GM23338 (cell line): ENCODE results near the gene SFI1. TPM values are rescaled to one million over a fixed set of nuclear protein-coding genes. Genes with fewer than 3 reads are reported as not detected.
A peak's percentile ranks its signal among the peaks of the same experiment; 100 is the strongest.

Experiments used
- ATAC-seq: fragments of 200-7000 bp; cut with Tn5 transposase; 3 replicates; pipeline ENCODE4 v1.9.1; 2020
- DNase-seq: peaks from one replicate; pipeline ENCODE4 v3.0.0-alpha.2; 2015; ENCODE audit warnings: low spot score
- H2AFZ ChIP-seq: fragments of 200-600 bp; sonication (generic); 2 replicates; pipeline ENCODE4 v1.8.0; 2016; ENCODE audit warnings: antibody characterized with exemption, mild to moderate bottlenecking, moderate library complexity
- H3F3A ChIP-seq: fragments of 200-600 bp; sonication (generic); replicated peaks from 2 replicates; pipeline ENCODE4 v1.8.0; 2017; ENCODE audit warnings: antibody characterized with exemption, mixed run types, low read depth
- H3K27ac ChIP-seq: fragments of 200-600 bp; sonication (generic); 2 replicates; pipeline ENCODE4 v1.6.1; 2016; ENCODE audit warnings: low read depth
- H3K27me3 ChIP-seq: fragments of 200-600 bp; sonication (generic); 2 replicates; pipeline ENCODE4 v1.8.0; 2016; ENCODE audit warnings: mild to moderate bottlenecking, mixed run types, moderate library complexity; ENCODE audit not compliant: insufficient read depth
- H3K36me3 ChIP-seq: fragments of 200-600 bp; sonication (generic); 2 replicates; pipeline ENCODE4 v1.8.0; 2016; ENCODE audit warnings: mild to moderate bottlenecking; ENCODE audit not compliant: insufficient read depth
- H3K4me1 ChIP-seq: fragments of 200-600 bp; sonication (generic); 2 replicates; pipeline ENCODE4 v1.8.0; 2016; ENCODE audit warnings: mild to moderate bottlenecking, moderate library complexity; ENCODE audit not compliant: insufficient read depth
- H3K4me2 ChIP-seq: fragments of 200-600 bp; sonication (generic); 2 replicates; pipeline ENCODE4 v1.7.1; 2017; ENCODE audit warnings: mixed run types
- H3K4me3 ChIP-seq: fragments of 200-600 bp; sonication (generic); 2 replicates; pipeline ENCODE4 v1.6.1; 2016; ENCODE audit warnings: mixed run types
- H3K79me2 ChIP-seq: fragments of 200-600 bp; sonication (generic); replicated peaks from 2 replicates; pipeline ENCODE4 v1.8.0; 2017; ENCODE audit warnings: mild to moderate bottlenecking; ENCODE audit not compliant: insufficient read depth
- H3K9me2 ChIP-seq: fragments of 200-600 bp; sonication (generic); 2 replicates; pipeline ENCODE4 v1.8.0; 2017; ENCODE audit not compliant: insufficient read depth
- H4K20me1 ChIP-seq: fragments of 200-600 bp; sonication (generic); replicated peaks from 2 replicates; pipeline ENCODE4 v1.8.0; 2017; ENCODE audit warnings: mild to moderate bottlenecking; ENCODE audit not compliant: insufficient read depth
- H3K27ac Mint-ChIP-seq: 2 replicates; pipeline ENCODE4 v1.8.0; 2020; ENCODE audit warnings: inconsistent platforms, mild to moderate bottlenecking, moderate library complexity, mixed read lengths
- H3K27me3 Mint-ChIP-seq: 3 replicates; pipeline ENCODE4 v1.8.0; 2022; ENCODE audit warnings: low read depth, mild to moderate bottlenecking, moderate library complexity, mixed read lengths, inconsistent platforms; ENCODE audit not compliant: insufficient read depth, poor library complexity
- H3K36me3 Mint-ChIP-seq: 3 replicates; pipeline ENCODE4 v1.8.0; 2021; ENCODE audit warnings: low read depth, mild to moderate bottlenecking, inconsistent platforms, moderate library complexity, mixed read lengths
- H3K4me1 Mint-ChIP-seq: 3 replicates; pipeline ENCODE4 v1.8.0; 2020; ENCODE audit warnings: mild to moderate bottlenecking, inconsistent platforms, mixed read lengths
- H3K4me3 Mint-ChIP-seq: 3 replicates; pipeline ENCODE4 v1.8.0; 2021; ENCODE audit warnings: moderate library complexity, mild to moderate bottlenecking, inconsistent platforms, mixed read lengths
- H3K9me3 Mint-ChIP-seq: 3 replicates; pipeline ENCODE4 v1.8.0; 2020; ENCODE audit warnings: moderate library complexity, mild to moderate bottlenecking, inconsistent platforms, mixed read lengths
- CREB1 ChIP-seq: fragments of 250-450 bp; sonication (Bioruptor Pico); IDR thresholded peaks from 2 replicates; pipeline ENCODE4 v1.5.0; 2020; ENCODE audit warnings: low read depth, mild to moderate bottlenecking, moderate library complexity
- EZH2 ChIP-seq: fragments of 200-600 bp; sonication (generic); IDR thresholded peaks from one replicate; pipeline ENCODE4 v1.8.0; 2017; ENCODE audit warnings: antibody characterized with exemption, mild to moderate bottlenecking, low read depth; ENCODE audit not compliant: unreplicated experiment
- EZH2phosphoT487 ChIP-seq: fragments of 200-600 bp; sonication (generic); IDR thresholded peaks from one replicate; pipeline ENCODE4 v1.8.1; 2018; ENCODE audit warnings: antibody characterized with exemption; ENCODE audit not compliant: unreplicated experiment
- NANOG ChIP-seq: IDR thresholded peaks from 2 replicates; pipeline ENCODE4 v1.6.1; 2016; ENCODE audit warnings: antibody characterized with exemption, borderline replicate concordance
- POLR2AphosphoS5 ChIP-seq: IDR thresholded peaks from 2 replicates; pipeline ENCODE4 v1.6.1; 2016; ENCODE audit warnings: antibody characterized with exemption, low read depth
- STAT1 ChIP-seq: IDR thresholded peaks from one replicate; pipeline ENCODE4 v1.6.1; 2016; ENCODE audit warnings: antibody characterized with exemption; ENCODE audit not compliant: unreplicated experiment
- ZNF114 ChIP-seq: fragments of 250-450 bp; sonication (Bioruptor Pico); IDR thresholded peaks from 2 replicates; pipeline ENCODE4 v1.5.0; 2020; ENCODE audit warnings: mild to moderate bottlenecking, moderate library complexity
- ZNF331 ChIP-seq: fragments of 250-450 bp; sonication (Bioruptor Pico); IDR thresholded peaks from 2 replicates; pipeline ENCODE4 v1.5.0; 2020; ENCODE audit warnings: low read depth, mild to moderate bottlenecking, moderate library complexity
- polyA plus RNA-seq: library from polyadenylated mRNA; unstranded; fragments of >200 nt; fragmentation: Nextera tagmentation; extraction: Ambion mirVana; gene quantifications from 2 replicates; pipeline ENCODE4 v1.2.1, GENCODE V29; 2016
- total RNA-seq: library from RNA; depleted of rRNA; stranded (reverse); fragments of >200 nt; shearing (Covaris generic); gene quantifications from 2 replicates; pipeline ENCODE4 v1.2.3, GENCODE V29; 2014
- TF ChIP-seq, protein P1 (sequence below), 2 experiments: fragments of 200-600 bp in 1 of 2; sonication (generic) in 1 of 2; conservative IDR thresholded peaks; 2 replicates each; pipeline versions ENCODE4 v1.5.1 to v1.6.1; 2016 to 2017; ENCODE audit warnings: antibody characterized with exemption in 2 of 2, low read depth in 2 of 2, mild to moderate bottlenecking in 2 of 2, moderate library complexity in 1 of 2
- TF ChIP-seq, protein P2 (sequence below): IDR thresholded peaks from 2 replicates; pipeline ENCODE4 v1.6.1; 2016; ENCODE audit warnings: antibody characterized with exemption
- TF ChIP-seq, protein P3 (sequence below): IDR thresholded peaks from one replicate; pipeline ENCODE4 v1.6.1; 2018; ENCODE audit warnings: antibody characterized with exemption; ENCODE audit not compliant: unreplicated experiment

Gene SFI1
- total and polyA plus RNA-seq, 2 experiments from 2014 or later, result 16.7 to 25.6 TPM

DNA sequence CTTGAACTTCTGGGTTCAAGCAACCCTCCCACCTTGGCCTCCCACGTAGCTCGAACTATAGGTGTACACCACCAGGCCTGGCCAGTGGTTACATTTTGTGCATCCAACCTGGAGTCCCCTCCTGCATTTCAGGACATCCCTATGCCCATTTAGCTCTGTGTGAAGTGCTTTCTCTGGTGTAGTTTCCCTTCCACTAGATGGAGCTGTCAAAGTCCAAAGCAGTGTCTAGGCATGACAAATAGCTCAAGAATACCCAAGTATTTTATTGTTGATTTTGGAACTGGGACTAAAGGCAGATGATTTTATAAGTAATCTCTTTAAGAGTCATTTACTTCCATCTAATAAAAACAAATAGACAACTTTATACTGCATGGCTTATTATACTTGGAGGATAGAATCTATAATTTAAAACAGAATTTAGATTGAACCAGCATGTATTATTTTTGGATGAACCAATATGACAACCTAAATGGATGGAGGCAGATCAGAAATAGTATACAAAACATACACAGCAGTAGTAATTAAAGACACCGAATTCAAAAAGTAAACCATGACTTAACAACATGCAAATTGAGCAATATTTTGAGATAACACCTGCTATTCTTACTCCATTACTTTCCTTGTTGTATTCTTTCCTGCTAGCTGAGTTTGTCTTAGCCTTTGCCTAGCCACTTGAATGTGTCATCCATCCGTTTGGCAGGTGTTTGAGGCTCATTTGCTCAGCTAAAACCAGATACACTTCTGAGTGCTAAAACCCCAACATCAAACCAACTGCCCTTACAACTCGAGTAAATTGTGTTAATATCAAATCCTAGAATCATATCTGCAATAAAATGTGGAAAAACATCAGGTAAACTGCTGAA is 44.4 kb upstream of the SFI1 start:
- no peak overlapping the region for H3K27ac ChIP-seq
- peaks cover 3% of the 10 kb centered on the region; the same call in 1 of the 2 replicates for H3F3A ChIP-seq
- DNase-seq, result peak; percentile 67
- H3K4me3 Mint-ChIP-seq, result no peak overlapping the region
- H4K20me1 ChIP-seq, result peaks cover 11% of the 10 kb centered on the region; the same call in 1 of the 2 replicates
- no peak overlapping the region for H3K4me3 ChIP-seq
- no peak overlapping the region for H3K4me2 ChIP-seq
- ATAC-seq, result peak; percentile 88
- peaks cover 2% of the 10 kb centered on the region for H3K27me3 Mint-ChIP-seq
- H3K9me3 Mint-ChIP-seq, result no peaks in the 10 kb centered on the region
- no peaks in the 10 kb centered on the region for H3K79me2 ChIP-seq
- no peak overlapping the region for H2AFZ ChIP-seq
- H3K4me1 Mint-ChIP-seq, result no peaks in the 10 kb centered on the region
- no peaks in the 10 kb centered on the region for H3K9me2 ChIP-seq
- H3K27ac Mint-ChIP-seq, result no peak overlapping the region
- H3K4me1 ChIP-seq, result no peaks in the 10 kb centered on the region
- no peaks in the 10 kb centered on the region for H3K27me3 ChIP-seq
- TF ChIP-seq NANOG, result no peak
- TF ChIP-seq, protein P1, sequence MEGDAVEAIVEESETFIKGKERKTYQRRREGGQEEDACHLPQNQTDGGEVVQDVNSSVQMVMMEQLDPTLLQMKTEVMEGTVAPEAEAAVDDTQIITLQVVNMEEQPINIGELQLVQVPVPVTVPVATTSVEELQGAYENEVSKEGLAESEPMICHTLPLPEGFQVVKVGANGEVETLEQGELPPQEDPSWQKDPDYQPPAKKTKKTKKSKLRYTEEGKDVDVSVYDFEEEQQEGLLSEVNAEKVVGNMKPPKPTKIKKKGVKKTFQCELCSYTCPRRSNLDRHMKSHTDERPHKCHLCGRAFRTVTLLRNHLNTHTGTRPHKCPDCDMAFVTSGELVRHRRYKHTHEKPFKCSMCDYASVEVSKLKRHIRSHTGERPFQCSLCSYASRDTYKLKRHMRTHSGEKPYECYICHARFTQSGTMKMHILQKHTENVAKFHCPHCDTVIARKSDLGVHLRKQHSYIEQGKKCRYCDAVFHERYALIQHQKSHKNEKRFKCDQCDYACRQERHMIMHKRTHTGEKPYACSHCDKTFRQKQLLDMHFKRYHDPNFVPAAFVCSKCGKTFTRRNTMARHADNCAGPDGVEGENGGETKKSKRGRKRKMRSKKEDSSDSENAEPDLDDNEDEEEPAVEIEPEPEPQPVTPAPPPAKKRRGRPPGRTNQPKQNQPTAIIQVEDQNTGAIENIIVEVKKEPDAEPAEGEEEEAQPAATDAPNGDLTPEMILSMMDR (conservative IDR thresholded peaks at IDR 0.05; ENCODE audit: low read depth in 2 of 2), result peak; percentile 70 to 71
- H3K36me3 Mint-ChIP-seq, result peaks cover 27% of the 10 kb centered on the region; the same call in 2 of the 3 replicates
- H3K36me3 ChIP-seq, result peaks cover 10% of the 10 kb centered on the region

DNA sequence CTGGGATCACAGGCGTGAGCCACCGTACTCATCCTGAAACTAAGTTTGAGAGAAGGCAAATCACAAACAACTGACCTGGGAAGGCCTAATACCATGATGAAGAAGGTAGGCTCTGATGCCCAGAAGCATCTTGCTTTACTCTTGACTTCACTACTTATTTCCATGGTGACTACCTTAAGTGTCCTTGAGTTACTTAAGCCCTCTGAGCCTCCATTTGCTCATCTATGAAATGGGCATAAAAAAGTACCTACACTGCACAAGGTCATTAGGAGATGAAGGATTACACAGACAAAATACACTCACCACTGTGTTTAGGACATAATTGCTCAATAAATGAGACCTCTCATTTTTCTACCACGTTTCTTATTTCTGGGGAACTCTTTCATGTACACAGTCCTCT is 34.6 kb upstream of the SFI1 start:
- Histone ChIP-seq H3K27me3 (no peaks in the 10 kb centered on the region), H3K27ac (no peak overlapping the region), H3K4me2 (no peak overlapping the region), H3K79me2 (no peaks in the 10 kb centered on the region), H4K20me1 (peaks cover 11% of the 10 kb centered on the region; the same call in 1 of the 2 replicates), H3K9me2 (no peaks in the 10 kb centered on the region), H3F3A (no peaks in the 10 kb centered on the region), H3K36me3 (peaks cover 28% of the 10 kb centered on the region), H3K4me3 (no peak overlapping the region), H2AFZ (no peak overlapping the region), H3K4me1 (no peaks in the 10 kb centered on the region)
- Mint-ChIP-seq H3K9me3 (no peaks in the 10 kb centered on the region), H3K4me3 (no peak overlapping the region), H3K27me3 (no peaks in the 10 kb centered on the region), H3K27ac (no peak overlapping the region), H3K4me1 (no peaks in the 10 kb centered on the region), H3K36me3 (peaks cover 67% of the 10 kb centered on the region)
- ATAC-seq (no peak), DNase-seq (no peak)
- TF ChIP-seq CREB1 (CRISPR knock-in tag), result no peak
- no peak for TF ChIP-seq NANOG
- no peak for TF ChIP-seq ZNF331 (CRISPR knock-in tag)
- TF ChIP-seq, protein P2, sequence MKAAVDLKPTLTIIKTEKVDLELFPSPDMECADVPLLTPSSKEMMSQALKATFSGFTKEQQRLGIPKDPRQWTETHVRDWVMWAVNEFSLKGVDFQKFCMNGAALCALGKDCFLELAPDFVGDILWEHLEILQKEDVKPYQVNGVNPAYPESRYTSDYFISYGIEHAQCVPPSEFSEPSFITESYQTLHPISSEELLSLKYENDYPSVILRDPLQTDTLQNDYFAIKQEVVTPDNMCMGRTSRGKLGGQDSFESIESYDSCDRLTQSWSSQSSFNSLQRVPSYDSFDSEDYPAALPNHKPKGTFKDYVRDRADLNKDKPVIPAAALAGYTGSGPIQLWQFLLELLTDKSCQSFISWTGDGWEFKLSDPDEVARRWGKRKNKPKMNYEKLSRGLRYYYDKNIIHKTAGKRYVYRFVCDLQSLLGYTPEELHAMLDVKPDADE, result no peak
- no peak for TF ChIP-seq EZH2
- TF ChIP-seq POLR2AphosphoS5, result no peak
- no peak for TF ChIP-seq STAT1
- no peak for TF ChIP-seq ZNF114 (CRISPR knock-in tag)
- no peak for TF ChIP-seq EZH2phosphoT487
- TF ChIP-seq, protein P3, sequence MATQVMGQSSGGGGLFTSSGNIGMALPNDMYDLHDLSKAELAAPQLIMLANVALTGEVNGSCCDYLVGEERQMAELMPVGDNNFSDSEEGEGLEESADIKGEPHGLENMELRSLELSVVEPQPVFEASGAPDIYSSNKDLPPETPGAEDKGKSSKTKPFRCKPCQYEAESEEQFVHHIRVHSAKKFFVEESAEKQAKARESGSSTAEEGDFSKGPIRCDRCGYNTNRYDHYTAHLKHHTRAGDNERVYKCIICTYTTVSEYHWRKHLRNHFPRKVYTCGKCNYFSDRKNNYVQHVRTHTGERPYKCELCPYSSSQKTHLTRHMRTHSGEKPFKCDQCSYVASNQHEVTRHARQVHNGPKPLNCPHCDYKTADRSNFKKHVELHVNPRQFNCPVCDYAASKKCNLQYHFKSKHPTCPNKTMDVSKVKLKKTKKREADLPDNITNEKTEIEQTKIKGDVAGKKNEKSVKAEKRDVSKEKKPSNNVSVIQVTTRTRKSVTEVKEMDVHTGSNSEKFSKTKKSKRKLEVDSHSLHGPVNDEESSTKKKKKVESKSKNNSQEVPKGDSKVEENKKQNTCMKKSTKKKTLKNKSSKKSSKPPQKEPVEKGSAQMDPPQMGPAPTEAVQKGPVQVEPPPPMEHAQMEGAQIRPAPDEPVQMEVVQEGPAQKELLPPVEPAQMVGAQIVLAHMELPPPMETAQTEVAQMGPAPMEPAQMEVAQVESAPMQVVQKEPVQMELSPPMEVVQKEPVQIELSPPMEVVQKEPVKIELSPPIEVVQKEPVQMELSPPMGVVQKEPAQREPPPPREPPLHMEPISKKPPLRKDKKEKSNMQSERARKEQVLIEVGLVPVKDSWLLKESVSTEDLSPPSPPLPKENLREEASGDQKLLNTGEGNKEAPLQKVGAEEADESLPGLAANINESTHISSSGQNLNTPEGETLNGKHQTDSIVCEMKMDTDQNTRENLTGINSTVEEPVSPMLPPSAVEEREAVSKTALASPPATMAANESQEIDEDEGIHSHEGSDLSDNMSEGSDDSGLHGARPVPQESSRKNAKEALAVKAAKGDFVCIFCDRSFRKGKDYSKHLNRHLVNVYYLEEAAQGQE, result no peak
